Ramos (cell line): ENCODE results near the gene TTC24.

Experiments
- in situ Hi-C: fragments of 300-500 bp; cut with MboI; formaldehyde crosslinking; loops from one replicate; pipeline ENCODE4 v1.14.3; 2022; ENCODE audit warnings: low sequenced_read_pairs; ENCODE audit not compliant: unreplicated experiment

The TTC24 gene

DNA sequence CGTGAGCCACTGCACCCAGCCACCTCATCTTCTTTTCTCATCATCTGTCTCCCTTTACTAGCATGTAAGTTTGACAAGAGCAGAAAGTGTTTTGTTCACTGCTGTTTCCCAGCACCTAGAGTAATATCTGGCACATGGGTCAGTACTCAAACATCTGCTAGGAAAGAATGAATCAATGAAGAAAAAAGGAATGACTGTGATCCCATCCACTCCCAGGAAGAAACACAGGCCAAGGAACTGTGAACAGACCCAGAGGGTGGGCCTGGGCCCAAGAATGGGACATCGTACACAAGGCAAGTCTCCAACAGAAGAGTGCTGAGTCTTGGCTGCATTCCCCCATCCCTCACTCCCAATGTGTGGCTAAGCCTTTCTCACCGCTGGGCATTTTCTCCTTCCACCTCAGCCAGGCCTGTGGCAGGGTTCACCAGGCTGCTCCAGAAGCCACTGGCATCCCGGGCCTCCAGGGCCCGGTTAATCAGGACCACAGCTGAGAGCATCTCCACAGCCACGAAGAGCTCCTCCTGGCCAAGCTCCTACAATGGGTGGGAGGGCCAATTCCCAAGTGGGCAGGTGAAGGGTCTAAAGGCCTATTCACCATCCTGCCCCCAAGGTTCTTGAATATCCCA, 25.6 kb upstream of the TTC24 start:
- in situ Hi-C loops, result no loop called here

DNA sequence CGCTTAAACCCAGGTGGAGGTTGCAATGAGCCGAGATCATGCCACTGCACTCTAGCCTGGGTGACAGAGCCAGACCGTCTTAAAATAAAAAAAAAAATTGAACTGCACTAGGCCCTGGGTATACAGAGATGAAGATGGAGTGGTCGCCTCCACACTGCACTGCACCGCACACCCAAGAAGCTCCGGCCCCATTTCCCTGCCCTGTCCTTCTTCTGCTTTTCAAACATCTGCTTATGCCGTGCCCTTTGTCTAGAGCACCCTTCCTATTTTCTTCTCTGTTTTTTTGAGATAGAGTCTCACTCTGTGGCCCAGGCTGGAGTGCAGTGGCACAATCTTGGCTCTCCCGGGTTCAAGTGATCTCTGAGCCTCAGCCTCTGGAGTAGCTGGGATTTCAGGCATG, 24.6 kb upstream of the TTC24 start:
- in situ Hi-C loops, result no loop called here

DNA sequence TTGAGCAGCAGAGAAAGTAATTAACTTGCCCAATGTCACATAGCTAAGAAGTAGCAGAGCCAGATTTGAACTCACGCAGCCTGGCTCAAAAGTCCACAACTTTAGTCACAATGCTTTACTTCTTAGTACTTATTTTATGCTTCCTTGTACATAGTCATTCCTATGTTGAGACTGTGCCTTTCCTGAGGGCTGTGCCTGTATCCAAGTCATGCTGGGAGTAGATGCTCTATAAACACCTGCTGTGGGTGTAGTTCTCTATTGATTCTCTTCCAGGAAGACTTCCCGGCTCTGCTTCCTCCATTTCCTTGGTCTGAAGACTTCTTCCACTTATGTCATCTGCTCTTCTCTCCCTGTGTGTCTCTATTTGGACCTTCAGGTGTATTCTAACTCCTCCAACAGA, 23.8 kb upstream of the TTC24 start:
- in situ Hi-C loops, result no loop called here

DNA sequence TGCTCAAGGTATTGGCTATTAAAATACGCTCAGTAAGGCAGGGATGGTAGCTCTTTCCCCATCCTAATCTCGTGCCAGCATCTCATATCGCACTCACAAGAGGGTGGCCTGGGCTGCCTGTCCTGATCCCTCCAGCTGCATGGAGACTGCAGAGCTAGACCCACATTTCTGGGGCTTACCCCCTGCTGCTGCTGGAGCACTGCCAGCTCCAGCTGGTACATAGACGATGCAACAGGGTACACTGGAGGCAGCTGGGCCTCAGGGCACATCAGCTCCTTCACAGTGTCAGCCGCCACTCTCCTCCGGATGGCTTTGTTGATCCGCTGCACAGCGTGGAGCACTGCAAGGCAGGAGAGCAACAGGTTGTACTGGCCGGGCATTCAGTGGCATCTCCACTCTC, 23.2 kb upstream of the TTC24 start:
- in situ Hi-C loops, result no loop called here

DNA sequence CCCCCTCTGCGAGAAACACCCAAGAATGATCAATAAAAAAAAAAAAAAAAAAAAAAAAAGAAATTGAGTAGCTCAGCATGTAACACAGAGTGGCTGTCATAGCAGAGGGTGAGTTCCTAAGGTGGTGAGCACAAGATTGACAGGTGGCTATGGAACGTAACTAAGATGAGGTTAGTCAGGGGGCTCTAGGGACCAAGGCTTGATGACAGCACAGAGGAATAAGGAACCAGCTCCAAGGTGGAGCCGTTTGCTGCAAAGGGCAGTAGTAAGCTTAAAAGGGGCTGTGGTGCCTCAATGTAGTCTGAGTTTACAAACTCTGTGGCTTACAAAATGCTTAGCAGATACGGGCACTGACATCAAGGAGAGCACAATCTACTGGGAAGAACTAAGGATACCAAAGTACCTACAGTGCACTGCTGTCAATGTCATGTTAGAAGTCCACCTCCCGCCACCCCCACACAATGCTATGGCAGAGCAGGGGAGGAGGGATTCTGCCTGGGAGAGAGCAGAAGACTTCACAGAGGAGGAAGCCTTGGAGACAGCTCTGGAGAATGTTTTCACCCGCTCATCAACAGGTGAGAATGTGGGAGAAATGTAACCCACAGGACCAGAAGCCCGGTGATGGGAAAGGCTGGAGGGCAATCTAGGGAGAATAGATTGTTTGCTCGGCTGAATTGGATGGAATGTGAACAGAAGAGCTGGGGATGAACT, 20.3 kb upstream of the TTC24 start:
- in situ Hi-C loops, result no loop called here

DNA sequence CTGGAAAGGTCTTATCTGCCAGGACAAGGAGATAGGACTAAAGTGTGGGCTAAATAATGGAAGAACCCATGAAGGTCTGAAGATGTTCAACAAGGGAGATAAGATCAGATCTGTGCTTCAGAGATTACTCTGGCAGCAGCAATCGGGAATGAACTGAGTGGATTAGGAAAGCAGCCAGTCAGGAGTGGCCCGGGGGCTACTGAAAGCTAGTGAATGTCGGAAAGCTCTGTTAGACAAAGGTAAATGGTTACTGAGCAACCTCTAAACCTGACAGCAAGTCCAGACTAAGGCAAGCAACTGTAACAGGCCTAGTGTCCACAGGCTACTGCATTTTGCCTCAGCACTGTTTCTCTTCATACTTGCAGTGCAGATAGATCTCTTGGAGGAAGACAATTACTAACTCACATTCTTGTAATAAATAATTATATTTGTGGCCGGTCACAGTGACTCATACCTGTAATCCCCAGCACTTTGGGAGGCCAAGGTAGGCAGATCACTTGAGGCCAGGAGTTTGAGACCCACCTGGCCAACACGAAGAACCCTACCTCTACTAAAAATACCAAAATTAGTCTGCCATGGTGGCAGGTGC, 19.6 kb upstream of the TTC24 start:
- in situ Hi-C loops, result no loop called here

DNA sequence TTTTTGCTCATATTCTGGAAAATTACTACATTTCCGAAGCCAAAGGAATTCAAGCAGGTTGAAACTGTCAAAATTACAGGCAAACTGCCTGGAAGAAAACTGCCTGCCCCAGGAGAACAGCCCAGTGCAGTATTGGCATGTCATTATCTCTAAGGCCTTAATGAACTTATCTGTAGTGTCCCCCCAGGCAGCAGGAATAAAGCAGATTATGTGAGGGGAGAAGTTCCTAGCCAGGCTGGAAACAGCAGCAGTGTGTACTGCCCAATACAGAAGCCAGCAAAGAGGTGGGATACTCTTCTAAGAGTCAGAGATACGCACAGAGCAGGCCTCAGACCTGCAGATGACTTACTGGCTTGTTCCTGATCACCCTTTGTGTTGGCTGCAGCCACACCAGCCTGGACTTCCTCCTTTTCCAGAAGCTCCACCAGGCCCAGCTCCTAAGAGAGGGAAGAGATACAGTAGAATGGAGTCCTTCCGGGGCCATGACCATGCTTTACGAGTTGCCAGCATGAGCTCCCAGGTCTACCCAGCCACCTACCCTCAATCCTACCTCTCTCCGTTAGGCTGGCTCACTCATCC, 18.8 kb upstream of the TTC24 start:
- in situ Hi-C loops, result no loop called here

DNA sequence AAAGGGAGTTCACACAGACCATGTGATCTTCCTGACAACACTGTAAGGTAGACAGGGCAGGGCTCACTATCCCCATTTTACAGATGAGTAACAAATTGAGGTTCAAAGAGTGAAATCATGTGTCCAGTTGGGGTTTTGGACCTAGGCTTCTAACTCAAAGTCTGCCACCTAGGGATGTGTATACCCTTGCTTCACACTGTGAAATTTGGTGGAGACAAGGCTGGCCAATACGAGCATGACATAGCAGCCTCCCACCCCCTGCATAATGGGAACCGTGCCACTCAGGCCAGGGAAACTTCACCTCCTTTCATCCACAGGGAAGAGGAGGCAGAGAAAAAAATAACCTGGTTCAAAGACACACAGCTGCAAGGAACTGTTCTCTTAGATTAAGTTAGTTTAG, 14.0 kb upstream of the TTC24 start:
- in situ Hi-C loops, result no loop called here

DNA sequence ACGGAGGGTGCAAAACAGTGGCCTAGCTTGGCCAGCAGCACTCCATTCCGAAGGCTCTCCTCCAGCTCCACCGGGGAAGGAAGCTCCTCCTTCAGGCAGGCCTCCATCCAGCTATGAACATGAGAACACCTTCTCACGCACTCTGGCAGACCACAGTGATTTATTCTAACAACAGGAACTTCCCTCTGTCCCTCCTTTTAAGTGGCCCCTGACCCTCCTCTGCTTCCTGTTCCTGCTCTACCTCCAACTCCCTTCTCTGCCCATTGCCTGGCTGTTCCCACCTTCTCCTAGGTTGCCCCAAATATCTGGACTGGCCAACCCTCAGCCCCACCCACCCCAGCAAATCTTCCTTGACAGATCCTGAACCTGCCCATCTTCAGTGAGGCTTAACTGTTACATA, 13.1 kb upstream of the TTC24 start:
- in situ Hi-C loops, result no loop called here

DNA sequence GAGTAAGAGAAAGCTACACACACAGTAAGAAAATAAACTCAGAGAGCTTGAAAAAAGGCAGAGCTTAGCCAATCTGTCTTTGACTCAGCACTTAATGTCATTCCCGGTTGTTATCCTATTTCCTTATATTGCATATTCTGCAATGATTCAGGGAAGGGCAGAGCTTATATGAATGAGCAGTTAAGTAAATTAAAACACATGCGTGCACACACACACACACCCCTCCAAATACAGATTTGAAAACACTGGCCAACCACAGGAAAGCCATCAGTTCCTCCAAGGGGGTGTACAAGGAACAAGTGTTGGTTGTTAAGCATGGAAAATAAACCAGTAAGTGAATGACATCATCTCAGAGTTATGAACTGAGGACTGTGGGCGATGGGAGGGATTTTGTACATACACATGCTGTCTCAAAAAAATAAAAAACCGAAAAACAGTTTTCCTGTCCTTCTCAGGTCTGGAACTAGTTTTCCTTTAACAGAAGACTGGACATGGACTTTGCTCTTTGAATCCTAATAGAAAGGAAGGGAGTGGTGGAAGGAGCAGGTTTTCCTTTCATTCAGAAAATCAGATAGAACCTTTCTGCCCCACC, 8.2 kb upstream of the TTC24 start:
- in situ Hi-C loops, result no loop called here

DNA sequence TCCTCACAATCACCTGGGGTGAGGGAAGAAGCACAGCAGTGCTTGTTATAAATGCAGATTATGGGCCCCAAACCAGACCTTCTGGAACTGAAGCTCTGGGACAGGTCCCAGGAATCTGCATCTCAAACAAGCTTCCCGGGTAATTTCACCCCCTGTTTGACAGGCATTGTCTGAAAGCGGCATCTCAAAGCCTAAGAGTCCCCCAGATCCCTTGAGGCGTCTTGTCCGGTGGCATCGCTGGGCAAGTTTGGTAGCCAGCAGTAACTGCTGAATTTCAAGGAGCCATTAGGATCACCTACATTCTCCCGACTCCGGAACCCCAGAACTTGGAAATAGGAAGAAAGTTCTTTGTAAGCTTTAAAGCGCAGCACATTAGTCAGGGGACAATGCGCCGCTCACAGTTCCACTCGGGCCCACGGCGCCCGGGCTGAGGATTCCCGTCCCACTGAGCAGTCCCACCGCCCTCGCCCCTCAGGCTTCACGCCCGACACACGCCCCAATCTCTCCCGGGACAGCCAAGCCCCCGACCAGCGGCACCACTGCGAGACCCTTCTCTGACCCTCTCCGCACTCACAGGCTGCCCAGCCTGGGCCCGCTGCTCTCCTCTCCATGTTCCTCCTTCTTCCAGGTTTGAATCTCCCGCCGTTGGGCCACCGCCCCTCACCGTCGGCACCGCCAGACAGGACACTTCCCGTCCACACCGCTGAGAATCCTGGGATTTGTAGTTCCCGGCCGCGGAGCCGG, 7.4 kb upstream of the TTC24 start, which contains the start of gene IQGAP3:
Gene IQGAP3 (minus strand): TSS at position 647 of the 744 bp plus-strand sequence. CDS start 36 bp downstream, at position 611.
- in situ Hi-C loops, result no loop called here

DNA sequence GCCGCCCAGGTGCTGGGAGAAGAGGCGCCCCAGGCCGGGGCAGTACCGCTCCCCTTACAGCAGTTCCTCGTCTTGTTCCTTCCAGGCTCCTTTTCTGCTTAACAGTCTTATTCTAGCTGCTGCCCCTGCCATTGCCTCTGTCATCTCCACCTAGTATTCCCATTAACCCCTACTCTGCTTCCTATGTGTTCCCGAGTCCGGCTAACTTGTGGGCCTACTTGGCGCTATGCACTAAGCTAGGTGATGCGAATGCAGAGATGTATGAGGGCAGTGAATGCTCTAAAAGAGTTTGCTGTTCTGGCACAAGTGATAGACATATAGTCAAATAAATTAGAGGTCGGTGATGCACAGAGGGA, 6.9 kb upstream of the TTC24 start:
- in situ Hi-C loops, result no loop called here

DNA sequence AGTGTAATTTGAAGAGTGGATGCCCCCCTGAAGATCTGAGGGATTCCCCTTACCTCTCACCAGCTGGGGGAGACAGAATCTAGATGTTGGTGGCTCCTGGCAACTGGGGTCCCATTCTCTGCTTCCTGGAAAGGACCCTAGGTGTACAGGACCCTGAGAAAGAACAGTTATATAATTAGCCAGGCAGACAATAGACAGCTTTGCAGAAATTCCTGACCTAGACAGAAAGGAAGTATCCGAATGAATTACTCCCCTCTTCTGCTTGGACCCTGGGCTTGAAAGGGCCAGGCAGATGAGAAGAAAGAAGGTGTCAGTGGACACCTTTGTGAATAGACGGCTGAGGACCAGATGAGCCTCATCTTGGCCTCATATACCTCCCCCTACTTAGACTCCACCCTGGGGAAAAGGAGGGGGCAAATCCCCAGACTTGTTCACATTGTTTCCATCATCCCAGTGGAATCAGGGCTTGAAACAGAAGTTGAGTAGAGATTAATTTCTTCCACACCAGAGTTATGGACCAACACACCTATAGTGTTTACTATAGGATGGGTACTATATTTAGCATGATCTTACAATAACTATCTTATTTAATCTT, 5.4 kb upstream of the TTC24 start:
- in situ Hi-C loops, result no loop called here

DNA sequence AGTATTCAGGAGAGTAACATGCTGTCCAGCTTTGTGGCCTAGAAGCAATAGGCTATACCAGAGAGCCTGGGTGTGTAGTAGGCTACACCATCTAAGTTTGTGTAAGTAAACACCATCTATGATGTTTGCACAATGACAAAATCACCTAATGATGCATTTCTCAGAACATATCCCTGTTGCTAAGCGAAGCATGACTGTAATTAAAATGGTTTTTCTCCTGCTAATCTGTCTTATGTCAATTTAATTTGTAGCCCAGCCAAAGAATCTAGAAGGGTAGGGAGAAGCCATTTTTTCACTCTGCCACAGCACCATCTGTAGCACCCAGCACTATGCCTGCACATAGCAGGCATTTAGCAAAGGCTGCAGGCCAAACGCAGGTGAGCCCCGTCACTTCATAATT, 2.0 kb upstream of the TTC24 start:
- in situ Hi-C loops, result no loop called here

DNA sequence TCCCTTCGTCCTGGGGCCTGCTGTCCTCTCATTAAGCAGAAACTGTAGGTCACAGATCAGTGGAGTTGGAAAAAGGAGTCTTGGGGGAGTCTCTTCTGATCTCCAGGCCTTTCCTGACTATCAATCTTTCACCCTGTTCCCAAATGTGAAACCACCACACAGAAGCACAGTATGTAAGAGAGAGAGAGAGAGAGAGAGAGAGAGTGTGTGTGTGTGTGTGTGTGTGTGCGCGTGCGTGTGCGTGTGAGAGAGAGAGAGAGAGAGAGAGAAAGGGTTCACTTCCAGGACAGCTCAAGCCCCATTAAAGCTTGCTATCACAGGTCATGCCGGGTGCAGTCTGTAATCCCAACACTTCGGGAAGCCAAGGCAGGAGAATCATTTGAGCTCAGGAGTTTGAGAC, 1.5 kb upstream of the TTC24 start:
- in situ Hi-C loops, result no loop called here

DNA sequence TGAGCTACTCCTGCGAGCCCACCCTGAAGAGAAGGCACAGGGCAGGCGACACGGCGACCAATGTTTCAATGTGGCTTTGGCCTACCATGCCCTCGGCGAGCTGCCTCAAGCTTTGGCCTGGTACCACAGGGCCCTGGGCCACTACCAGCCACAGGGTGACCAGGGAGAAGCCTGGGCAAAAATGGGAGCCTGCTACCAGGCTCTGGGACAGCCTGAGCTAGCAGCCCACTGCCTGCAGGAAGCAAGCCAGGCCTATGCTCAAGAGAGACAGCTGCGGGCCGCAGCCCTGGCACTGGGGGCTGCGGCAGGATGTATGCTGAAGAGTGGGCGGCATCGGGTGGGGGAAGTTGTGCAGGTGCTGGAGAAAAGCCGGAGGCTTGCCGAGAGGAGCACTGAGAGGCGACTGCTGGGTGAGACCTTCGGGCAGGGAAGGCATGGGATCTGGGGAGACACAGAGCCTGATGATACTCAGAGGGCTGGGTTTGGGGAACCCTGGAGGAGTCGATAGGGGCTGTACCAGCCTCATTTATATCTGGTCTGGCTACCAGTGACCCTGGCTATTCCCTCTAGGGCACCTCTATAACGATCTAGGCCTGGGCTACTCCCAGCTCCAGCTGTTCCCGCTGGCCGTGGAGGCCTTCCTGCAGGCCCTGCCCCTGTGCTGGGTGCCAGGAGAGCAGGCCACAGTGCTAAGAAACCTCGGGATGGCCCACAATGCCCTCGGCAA, 2.3 kb downstream of the TTC24 start:
- in situ Hi-C loops, result no loop called here

DNA sequence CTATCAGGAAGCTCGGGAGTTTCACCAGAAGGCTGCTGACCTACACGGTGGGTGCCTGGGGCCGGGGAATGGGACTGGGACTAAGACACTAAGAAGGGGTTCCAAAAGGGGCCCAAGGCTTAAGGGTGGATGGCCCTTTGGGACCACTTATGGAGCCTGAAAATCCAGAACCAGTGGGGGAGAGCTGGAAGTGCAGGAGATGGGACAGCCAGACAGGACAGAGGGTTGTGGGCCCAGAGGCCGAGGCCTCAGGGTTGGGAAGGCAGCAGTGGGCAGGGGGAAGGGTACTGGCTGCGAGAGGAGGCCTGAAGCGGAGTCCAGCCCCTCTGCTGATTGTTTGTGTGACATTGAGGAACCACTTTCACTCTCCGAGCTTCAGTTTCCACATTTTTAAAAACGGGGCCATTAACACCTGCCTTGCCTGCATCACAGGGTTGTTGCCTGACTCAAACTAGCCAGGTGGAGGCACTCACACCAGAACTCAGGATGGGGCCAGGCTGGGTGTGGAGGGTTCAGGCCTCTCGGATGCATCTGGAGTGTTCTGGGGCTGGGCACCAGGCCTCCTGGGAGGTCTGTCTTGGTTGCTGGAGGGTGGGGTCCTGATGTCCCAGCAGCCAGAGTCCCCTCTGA, 3.0 kb downstream of the TTC24 start:
- in situ Hi-C loops, result no loop called here

DNA sequence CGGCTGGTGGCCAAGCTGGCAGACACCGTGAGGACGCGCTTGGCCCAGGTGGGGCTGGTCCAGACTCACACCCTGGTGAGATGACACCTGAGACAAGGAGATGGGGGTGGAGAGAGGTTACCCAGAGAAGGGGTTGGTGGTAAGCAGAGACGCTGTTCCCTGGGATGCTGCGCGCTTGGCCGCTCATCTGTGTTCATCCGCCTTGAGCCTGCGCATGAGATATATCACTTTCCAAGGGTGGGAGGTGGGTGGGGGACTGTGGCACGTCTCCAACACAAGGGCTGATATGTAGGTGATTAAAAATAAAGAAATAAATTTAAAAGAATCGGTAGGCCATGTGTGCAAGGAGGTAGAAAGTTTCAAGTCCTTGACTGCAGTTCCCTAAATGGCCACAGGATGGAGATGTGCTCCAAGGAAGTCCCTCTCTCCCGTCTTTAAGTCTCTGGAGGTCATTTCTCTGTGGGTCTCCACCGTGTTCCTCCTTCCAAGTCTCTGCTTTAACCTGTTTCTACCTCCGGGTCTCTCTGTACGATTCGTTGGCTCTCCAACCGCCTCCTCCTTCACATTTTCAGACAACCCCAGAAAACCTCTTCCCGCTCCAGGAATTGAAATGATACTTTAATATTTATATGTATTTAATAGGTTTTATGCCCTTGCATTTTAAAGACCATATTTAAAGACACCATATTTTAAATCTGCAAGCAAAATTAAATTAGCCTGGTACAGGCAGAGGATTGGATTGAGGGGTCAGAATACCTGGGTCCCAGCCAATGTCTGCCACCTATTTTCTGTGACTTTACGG, 4.5 kb downstream of the TTC24 start:
- in situ Hi-C loops, result no loop called here
